ENCODE results near the gene ANO2.

DNA sequence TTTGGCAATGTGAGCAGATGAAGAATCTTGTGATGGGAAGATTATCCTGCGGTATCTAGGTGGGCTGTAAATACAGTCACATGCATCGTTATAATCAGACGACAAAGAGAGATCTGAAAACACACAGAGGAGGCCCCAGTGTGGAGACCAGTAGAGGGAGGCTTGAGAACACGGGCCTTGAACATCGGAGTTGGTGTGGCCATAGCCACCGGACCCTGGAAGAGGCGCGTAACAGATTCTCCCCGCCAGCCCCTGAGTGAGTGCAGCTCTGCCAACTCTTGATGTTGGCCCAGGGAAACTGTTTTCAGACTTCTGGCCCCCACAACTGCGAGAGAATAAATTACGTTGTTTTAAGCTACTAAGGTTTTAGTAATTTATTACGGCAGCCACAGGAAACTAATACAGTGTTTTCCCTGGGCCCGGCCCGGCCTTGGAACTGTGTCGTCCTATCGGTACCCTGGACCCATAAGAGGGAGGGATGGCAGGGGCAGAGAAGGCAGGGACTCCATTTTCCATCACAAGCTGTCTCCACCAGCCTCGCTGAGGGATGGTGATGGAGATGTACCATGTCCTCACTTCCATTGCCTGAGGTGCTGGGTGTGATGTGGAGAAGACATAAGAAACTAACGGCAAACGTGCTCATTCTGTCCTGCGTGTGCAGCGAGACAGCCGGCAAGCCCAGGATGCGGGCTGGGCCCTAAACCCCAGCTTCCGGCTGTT lies 421.5 kb downstream of the ANO2 start:
- TF ChIP-seq GATA3 (IDR thresholded peaks at IDR 0.05; ENCODE audit: low read depth, low read length) (no peak), GATA2 (IDR thresholded peaks at IDR 0.05; ENCODE audit: low read depth, low read length) (no peak)
